Measurements from ENCODE around the gene UBR1.
"Not testable (repeated sequence)": the region's sequence is repeated elsewhere in the genome, so short reads cannot be mapped to it uniquely, and the experiment has no call there.

Gene UBR1

DNA sequence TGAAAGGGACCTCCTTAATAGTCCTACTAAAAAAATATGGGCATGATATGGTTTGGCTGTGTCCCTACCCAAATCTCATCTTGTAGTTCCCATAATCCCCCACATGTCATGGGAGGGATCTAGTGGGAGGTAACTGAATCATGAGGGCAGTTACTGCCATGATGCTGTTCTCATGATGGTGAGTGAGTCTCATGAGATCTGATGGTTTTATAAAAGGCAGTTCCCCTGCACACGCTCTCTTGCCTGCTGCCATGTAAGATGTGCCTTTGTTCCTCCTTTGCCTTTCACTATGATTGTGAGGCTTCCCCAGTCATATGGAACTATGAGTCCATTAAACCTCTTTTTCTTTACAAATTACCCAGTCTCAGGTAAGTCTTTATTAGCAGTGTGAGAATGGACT lies 211.9 kb downstream of the UBR1 start:
- not testable (repeated sequence) for DNase-seq
